ENCODE results near the gene IQCF5. TPM values are rescaled to one million over a fixed set of nuclear protein-coding genes. Genes with fewer than 3 reads are reported as not detected.
"Not testable (repeated sequence)": the region's sequence is repeated elsewhere in the genome, so short reads cannot be mapped to it uniquely, and the experiment has no call there.

Gene IQCF5
- total and polyA plus RNA-seq, 9 donors = not detected

DNA sequence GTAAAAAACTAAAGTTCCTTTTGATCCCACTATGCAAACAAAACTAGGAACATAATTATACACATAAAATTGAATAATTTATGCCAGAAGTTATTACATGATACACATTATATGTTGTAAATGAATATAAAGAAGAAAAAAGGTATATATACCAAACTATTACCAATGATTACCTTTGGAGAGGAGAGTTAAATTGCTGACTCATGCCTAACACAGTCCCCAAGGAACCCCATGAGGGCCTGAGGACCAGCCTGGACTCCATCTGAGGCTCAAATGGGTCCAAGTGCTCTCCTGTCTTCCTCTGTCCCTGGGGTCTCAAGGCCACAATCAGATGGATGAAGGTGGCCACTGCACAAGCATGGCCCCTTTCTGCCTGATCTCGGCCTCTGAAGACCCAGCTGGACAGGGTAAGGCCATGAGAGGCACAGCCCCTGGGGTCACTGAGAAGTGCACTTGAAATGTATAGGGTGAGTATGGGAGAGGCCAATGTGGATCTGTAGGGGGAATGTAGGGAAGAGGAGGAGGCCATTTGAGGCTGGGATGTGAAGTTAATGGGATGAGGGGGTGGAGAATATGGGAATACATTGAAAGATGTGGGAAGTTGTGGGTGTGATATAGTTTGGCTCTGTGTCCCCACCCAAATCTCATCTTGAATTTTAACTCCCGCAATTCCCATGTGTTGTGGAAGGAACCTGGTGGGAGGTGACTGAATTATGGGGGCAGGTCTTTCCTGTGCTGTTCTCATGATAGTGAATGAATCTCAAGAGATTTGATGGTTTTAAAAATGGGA is 28.8 kb upstream of the IQCF5 start:
- 83 to 88% (median 86%) methylated on average over 2 of the region's 2 CpGs for WGBS, 3 donors
- intact Hi-C loops (cut with DNase I) = no loop called here
- no peaks in the 10 kb centered on the region for H3K36me3 ChIP-seq
- no peak overlapping the region for H3K27ac ChIP-seq
- H3K4me1 ChIP-seq (ENCODE audit: insufficient read depth) = no peaks in the 10 kb centered on the region
- H3K27me3 ChIP-seq = no peaks in the 10 kb centered on the region
- TF ChIP-seq POLR2A (IDR thresholded peaks at IDR 0.05) (no peak), EP300 (IDR thresholded peaks at IDR 0.05) (no peak), CTCF (IDR thresholded peaks at IDR 0.05) (no peak)
- DNase-seq = no peak
- H3K4me3 ChIP-seq = no peak overlapping the region
- no peaks in the 10 kb centered on the region for H3K9me3 ChIP-seq

- H3K27me3 ChIP-seq; H3K9me3 ChIP-seq; H3K27ac ChIP-seq; DNase-seq; H3K4me1 ChIP-seq (ENCODE audit: insufficient read depth); H3K4me3 ChIP-seq; intact Hi-C loops (cut with DNase I); H3K36me3 ChIP-seq: not testable (repeated sequence)
- 69 to 79% (median 75%) methylated on average over 6 to 7 of the region's 7 CpGs for WGBS, 3 donors
These were observed 27.0 kb upstream of the IQCF5 start for GRCh38 chr3:51902361-51902760.

DNA sequence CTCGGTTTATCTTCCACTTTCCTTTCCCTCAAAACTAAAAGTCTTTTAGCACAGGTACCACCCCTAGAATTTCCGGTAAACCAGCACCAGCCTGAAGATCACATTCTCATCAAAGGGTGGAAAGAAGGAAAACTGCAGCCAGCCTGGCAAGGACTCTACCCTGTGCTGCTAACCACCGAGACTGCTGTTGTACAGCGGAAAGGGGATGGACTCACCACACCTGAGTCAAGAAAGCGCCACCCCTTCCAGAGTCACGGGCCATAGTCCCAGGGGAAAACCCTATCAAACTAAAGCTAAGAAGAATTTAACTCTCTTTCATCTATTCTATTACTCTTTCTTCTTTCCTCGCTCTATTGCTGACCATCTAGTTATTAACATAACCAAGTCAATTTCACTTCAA is 24.6 kb upstream of the IQCF5 start:
- WGBS, 3 donors = 72 to 78% (median 77%) methylated on average over 7 of the region's 7 CpGs
- H3K4me3 ChIP-seq; H3K9me3 ChIP-seq; intact Hi-C loops (cut with DNase I); H3K27me3 ChIP-seq; DNase-seq; H3K4me1 ChIP-seq (ENCODE audit: insufficient read depth); H3K27ac ChIP-seq; H3K36me3 ChIP-seq: not testable (repeated sequence)

- TF ChIP-seq CTCF (IDR thresholded peaks at IDR 0.05) (no peak), POLR2A (IDR thresholded peaks at IDR 0.05) (no peak), EP300 (IDR thresholded peaks at IDR 0.05) (no peak)
- no peaks in the 10 kb centered on the region for H3K27me3 ChIP-seq
- no peaks in the 10 kb centered on the region for H3K4me1 ChIP-seq (ENCODE audit: insufficient read depth)
- DNase-seq = no peak
- H3K9me3 ChIP-seq = no peaks in the 10 kb centered on the region
- no peaks in the 10 kb centered on the region for H3K36me3 ChIP-seq
- 86 to 88% (median 88%) methylated on average over 15 of the region's 15 CpGs for WGBS, 3 donors
- no peak overlapping the region for H3K27ac ChIP-seq
- intact Hi-C loops (cut with DNase I) = no loop called here
- no peak overlapping the region for H3K4me3 ChIP-seq
These were observed 22.0 kb upstream of the IQCF5 start for GRCh38 chr3:51897391-51897790.

DNA sequence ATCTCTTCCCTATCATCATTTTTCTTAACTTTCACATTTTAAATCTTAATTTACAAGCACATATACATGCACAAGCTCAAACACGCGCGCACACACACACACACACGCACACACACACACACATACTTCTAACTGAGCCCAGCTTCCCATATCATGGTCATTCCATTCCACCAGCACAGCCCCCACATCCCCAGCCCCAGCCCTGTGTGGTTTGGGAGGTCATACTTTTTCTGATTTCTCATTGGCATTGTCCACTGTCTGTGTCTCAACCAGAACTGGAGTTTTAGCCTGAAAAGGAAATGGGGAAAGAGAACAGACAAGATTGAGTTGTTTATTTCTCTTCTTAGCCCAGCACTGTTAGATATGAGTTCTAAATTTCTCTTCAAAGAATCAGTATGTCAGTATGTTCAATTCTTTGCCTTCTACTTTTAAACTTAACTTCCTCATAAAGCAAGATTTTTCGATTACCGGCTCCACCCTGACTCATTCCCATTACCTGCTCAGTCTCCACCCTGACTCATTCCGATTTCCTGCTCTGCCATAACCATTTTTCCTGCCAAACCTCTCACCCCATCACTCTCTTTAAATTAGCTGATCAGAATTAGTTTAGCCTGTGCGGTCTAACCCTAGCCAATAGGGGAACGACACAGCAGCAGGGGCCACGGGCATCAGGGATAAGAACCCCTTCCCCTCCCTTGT is 21.4 kb upstream of the IQCF5 start:
- intact Hi-C loops (cut with DNase I) = no loop called here
- Histone ChIP-seq H3K4me3 (no peak overlapping the region), H3K9me3 (no peaks in the 10 kb centered on the region), H3K36me3 (no peaks in the 10 kb centered on the region), H3K4me1 (ENCODE audit: insufficient read depth) (no peaks in the 10 kb centered on the region), H3K27ac (no peak overlapping the region), H3K27me3 (no peaks in the 10 kb centered on the region)
- WGBS, 3 donors = 86 to 90% (median 88%) methylated on average over 10 of the region's 10 CpGs
- TF ChIP-seq EP300 (IDR thresholded peaks at IDR 0.05) (no peak), CTCF (IDR thresholded peaks at IDR 0.05) (no peak), POLR2A (IDR thresholded peaks at IDR 0.05) (no peak)
- no peak for DNase-seq

Measured in ovary (tissue), 9 donors.